NCI-H187 treated with DMSO at 0.1 percent for 48 hours (cell line): ENCODE measurements around the gene FAM81A.
"Not testable (repeated sequence)": the region's sequence is repeated elsewhere in the genome, so short reads cannot be mapped to it uniquely, and the experiment has no call there.

Experiments
- DNase-seq: peaks from one replicate; lab custom pipeline; 2025; lab: John Stamatoyannopoulos, UW

Gene FAM81A

GRCh38 chr15:59485036-59485435 is 47.0 kb downstream of the FAM81A start:
- no peak for DNase-seq

GRCh38 chr15:59489485-59489884 is 51.5 kb downstream of the FAM81A start:
- not testable (repeated sequence) for DNase-seq

- no peak for DNase-seq
Measured at GRCh38 chr15:59491062-59491461, 53.1 kb downstream of the FAM81A start.

GRCh38 chr15:59492389-59493377 is 54.7 kb downstream of the FAM81A start:
- DNase-seq = no peak

GRCh38 chr15:59501597-59501996 is 63.6 kb downstream of the FAM81A start:
- no peak for DNase-seq

- no peak for DNase-seq
Measured at GRCh38 chr15:59515190-59515589, 77.2 kb downstream of the FAM81A start.

GRCh38 chr15:59516655-59517461 is 78.9 kb downstream of the FAM81A start:
- DNase-seq = peak; percentile 23

GRCh38 chr15:59519329-59519728 is 81.3 kb downstream of the FAM81A start:
- no peak for DNase-seq

GRCh38 chr15:59521443-59521842 is 83.5 kb downstream of the FAM81A start:
- DNase-seq = no peak

GRCh38 chr15:59522988-59523461 is 85.0 kb downstream of the FAM81A start:
- DNase-seq = peak; percentile 15

- DNase-seq = no peak
Measured at GRCh38 chr15:59523702-59524101, 85.7 kb downstream of the FAM81A start.

GRCh38 chr15:59524331-59524731 is 86.3 kb downstream of the FAM81A start:
- DNase-seq = no peak

- not testable (repeated sequence) for DNase-seq
Measured at GRCh38 chr15:59526466-59526865, 88.5 kb downstream of the FAM81A start.

GRCh38 chr15:59528429-59528828 is 90.4 kb downstream of the FAM81A start:
- no peak for DNase-seq

- peak; percentile 52 for DNase-seq
Measured at GRCh38 chr15:59528961-59529402, 91.0 kb downstream of the FAM81A start.

GRCh38 chr15:59531066-59531675 is 93.2 kb downstream of the FAM81A start:
- no peak for DNase-seq

- no peak for DNase-seq
Measured at GRCh38 chr15:59532770-59533379, 94.9 kb downstream of the FAM81A start.

- DNase-seq = no peak
Measured at GRCh38 chr15:59536553-59536952, 98.6 kb downstream of the FAM81A start.

- no peak for DNase-seq
Measured at GRCh38 chr15:59537403-59537802, 99.4 kb downstream of the FAM81A start.

GRCh38 chr15:59538494-59538893 is 100.5 kb downstream of the FAM81A start:
- no peak for DNase-seq

- no peak for DNase-seq
Measured at GRCh38 chr15:59539799-59540198, 101.8 kb downstream of the FAM81A start.

GRCh38 chr15:59540654-59541053 is 102.7 kb downstream of the FAM81A start:
- DNase-seq = no peak
